Dermis blood vessel endothelial cell (primary cell): ENCODE data around the gene HECTD3. TPM values are rescaled to one million over a fixed set of nuclear protein-coding genes. Genes with fewer than 3 reads are reported as not detected.

Source experiments
- DNase-seq: peaks from one replicate; pipeline ENCODE4 v3.0.0; 2010
- total RNA-seq: library from RNA; depleted of rRNA; stranded (reverse); fragments of >200 nt; gene quantifications from 2 replicates; pipeline ENCODE4 v1.2.3, GENCODE V29; 2014

Gene HECTD3
- total RNA-seq, result 32.2 and 54.8 TPM in 2 replicates

- peak; percentile 82 for DNase-seq
These were observed at the start of gene HECTD3 for GRCh38 chr1:45010855-45011811. Gene HECTD3, minus strand, starts transcription at chr1:45011324. Its CDS starts 67 bp downstream, at chr1:45011257.

GRCh38 chr1:45059829-45060228 is 48.7 kb upstream of the HECTD3 start:
- no peak for DNase-seq

GRCh38 chr1:45057542-45057941 is 46.4 kb upstream of the HECTD3 start:
- no peak for DNase-seq

DNA sequence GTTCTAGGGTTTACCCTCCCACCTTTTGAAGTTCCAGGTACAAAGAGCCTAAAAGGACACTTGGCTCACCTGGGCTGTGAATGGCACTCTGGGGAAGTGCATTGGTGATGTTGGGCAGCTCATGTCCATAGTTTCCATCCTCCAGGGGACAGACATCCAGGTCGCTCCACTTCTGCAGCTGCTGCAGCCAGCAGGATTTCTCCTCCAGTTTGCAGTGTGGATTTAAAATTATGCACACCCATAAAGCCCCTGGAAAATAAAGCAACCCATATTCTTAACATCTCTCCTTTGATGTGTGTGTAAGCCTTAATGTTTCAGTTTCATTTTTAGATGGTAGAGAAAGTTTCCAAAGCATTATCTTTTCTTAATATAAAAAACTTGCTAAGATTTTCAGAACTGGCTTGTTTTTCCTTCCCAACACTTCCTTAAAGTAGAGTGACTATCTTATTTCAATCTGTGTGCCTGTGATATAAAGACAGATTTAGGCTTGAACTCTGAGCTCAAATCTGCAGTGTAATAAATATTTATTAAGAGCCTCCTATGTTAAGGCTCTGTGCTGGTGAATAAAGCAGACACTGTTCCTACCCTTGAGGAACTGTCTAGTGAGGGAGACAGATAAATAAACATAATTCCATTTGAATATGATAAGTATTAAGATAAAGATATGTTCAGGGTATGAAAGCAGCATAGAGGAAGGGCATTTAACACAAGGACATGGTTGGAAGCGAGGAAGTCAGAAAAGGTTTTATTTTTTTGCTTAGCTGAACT is 40.1 kb upstream of the HECTD3 start:
- DNase-seq, result no peak

DNA sequence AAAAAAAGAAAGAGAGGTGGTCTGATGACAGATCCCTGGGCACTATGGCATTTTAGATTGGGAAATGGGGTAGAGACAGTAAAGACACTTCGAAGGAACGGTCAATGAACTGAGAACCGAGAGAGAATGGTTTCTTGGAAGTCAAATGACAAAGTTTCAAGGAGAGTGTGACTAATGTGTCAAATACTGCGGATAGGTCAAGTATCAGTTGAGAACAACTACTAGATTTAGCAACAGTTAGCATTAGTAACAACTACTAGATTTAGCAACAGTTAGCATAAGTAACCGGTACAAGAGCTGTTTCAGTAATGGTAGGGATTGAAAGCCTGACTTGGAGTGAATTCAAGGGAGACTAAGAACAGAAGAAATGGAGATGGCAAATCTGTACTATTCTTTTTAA is 35.9 kb upstream of the HECTD3 start:
- DNase-seq, result no peak

DNA sequence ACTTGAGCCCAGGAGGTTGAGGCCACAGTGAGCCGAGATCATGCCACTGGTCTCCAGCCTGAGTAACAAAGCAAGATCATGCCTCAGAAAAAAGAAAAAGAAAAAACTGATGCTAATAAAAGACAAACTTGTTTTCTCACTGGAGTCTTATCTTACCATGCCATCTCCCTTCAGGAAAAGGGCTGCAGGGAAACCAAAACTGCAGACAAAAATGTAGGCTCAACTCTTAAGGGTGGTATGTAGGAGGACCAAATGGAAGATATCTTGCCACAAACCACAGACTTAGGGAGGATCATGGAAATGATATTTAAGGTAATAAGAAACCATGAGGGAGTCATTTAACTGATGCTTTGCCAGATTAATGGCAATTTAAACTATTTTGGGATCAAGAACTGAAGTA is 33.8 kb upstream of the HECTD3 start:
- no peak for DNase-seq

GRCh38 chr1:45043094-45043493 is 32.0 kb upstream of the HECTD3 start:
- no peak for DNase-seq

DNA sequence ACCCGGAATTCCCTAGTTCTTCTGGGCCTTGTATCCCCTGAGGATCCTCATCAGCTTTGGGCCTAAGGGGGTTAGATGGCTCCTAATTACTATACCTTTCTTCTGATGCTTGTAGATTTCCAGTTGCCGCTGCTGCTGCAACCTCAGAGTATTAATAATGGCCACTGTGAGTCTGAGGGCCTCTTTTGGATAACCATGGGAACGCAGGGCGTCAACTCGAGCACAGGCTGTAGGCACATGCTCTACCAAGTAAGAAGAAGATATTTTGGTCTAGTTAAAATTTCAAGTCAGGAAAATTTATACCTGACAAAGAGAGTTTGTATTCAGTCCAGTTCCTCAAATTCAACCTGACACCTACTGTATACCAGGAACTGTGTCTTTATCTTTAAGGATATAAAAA is 29.2 kb upstream of the HECTD3 start:
- no peak for DNase-seq

- DNase-seq, result no peak
These were observed 27.7 kb upstream of the HECTD3 start for GRCh38 chr1:45038661-45039364.

GRCh38 chr1:45038240-45038639 is 27.1 kb upstream of the HECTD3 start:
- no peak for DNase-seq

DNA sequence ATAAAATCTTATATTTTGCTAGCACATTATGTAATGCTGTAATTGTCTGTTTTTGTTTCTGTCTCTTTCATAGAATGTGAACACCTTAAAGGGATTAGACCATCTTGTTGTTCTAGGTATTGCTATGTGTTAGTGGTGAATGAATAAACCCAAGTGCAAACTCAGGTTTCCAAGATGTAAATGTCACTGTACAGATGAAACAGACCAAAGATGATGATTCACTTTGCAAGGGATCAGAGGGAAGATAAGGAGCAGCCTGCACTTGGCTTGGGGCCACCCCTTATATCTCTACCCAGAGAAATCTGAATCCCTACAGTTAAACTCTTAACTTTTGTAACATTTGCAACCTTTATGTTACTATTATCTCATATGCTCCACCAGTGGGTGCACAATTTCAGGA is 26.3 kb upstream of the HECTD3 start:
- DNase-seq, result no peak

DNA sequence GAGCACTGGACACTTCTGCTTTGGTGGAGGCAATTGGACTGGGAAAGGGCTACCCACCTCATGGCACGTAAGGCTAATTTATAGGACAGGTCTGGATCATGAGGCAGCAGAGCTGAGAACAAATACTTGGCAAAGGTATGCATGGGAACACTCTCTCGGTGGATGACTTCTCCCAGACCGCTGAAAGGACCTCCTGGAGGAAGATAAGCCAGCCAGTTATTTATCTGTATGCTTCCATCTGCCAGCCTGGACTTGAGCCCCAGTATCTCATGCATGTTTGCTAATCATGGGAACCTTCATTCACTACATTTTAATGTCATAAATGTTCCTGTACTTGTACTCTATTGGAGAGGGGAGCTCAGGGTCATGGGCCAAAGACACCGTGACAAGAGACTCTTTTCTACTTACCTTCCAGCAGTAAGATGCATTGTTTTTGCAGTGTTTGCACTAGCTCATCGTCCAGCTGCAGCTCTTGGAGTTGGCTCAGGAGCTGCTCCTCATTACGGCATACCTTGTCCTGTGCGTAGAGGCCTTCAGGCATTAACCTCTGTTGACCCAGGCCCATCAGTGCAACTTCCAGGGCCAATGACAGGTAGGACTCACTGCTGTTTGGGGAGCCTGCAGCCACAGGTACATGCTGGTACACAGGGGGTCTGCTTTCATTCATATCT is 24.6 kb upstream of the HECTD3 start:
- DNase-seq, result no peak

GRCh38 chr1:45033356-45033755 is 22.2 kb upstream of the HECTD3 start:
- no peak for DNase-seq

GRCh38 chr1:45032837-45033236 is 21.7 kb upstream of the HECTD3 start:
- DNase-seq, result no peak

DNA sequence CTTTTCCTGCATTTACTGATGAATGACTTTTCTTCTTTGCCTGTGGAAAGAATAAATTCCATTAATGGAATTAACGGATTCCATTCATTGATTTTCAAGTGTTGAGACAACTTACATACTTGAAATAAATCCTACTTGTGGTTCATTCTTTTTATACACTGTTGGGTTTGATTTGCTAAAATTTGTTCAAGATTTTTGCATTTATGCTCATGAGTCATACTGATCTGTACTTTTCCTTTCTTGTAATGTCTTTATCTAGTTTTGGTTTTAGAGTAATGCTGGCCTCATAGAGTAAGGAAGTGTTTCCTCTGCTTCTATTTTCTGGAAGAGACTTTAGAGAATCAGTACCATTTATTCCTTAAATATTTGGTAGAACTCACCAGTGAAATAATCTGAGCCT is 15.3 kb upstream of the HECTD3 start:
- DNase-seq, result no peak

DNA sequence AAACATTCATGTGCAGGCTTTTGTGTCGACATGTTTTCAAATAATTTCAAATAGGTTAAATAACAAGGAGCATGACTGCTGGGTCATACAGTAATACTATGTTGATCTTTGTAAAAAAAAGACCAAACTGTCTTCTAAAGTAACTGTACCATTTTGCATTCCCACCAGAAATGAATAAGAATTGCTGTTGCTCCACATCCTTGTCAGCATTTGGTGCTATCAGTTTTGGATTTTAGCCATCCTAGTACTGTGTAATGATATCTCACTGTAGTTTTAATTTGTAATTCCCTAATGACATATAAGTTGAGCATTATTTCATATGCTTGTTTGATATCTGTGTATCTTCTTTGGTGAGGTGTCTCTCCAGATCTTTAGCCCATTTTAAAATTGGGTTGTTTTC is 12.5 kb upstream of the HECTD3 start:
- no peak for DNase-seq

- peak; percentile 85 for DNase-seq
These were observed 7.6 kb upstream of the HECTD3 start for GRCh38 chr1:45018599-45019230.

GRCh38 chr1:45016767-45017166 is 5.6 kb upstream of the HECTD3 start:
- DNase-seq, result no peak

DNA sequence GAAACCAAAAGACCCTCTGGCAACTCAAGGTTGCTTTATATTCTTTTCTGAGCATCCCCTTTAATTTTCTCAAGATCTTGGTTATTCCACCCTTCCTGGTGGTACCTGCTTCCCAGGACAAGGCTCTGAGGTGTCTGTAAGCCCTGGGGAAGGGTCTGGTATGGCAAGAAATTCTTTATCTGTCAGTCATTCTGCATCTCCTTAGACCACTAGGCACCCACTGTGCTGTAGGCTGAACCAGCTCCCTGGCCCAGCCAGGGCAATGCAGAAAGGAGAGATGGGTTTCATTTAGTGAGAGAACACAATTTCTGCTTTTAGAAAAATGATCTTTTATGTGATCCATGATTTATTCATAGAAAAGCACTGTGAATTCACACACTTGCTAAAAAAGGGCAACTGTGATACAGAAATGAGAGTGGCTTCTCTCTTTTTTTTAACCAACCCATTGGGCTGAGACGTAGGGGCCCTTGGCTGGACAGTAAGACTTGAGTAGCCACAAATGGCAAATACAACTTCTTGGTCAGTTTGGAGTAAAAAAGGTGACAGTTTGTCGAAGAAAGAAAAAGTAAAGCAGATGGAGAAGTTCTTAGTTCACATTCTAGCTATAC is 5.1 kb upstream of the HECTD3 start:
- no peak for DNase-seq

- no peak for DNase-seq
These were observed 4.6 kb upstream of the HECTD3 start for GRCh38 chr1:45015683-45016082.

DNA sequence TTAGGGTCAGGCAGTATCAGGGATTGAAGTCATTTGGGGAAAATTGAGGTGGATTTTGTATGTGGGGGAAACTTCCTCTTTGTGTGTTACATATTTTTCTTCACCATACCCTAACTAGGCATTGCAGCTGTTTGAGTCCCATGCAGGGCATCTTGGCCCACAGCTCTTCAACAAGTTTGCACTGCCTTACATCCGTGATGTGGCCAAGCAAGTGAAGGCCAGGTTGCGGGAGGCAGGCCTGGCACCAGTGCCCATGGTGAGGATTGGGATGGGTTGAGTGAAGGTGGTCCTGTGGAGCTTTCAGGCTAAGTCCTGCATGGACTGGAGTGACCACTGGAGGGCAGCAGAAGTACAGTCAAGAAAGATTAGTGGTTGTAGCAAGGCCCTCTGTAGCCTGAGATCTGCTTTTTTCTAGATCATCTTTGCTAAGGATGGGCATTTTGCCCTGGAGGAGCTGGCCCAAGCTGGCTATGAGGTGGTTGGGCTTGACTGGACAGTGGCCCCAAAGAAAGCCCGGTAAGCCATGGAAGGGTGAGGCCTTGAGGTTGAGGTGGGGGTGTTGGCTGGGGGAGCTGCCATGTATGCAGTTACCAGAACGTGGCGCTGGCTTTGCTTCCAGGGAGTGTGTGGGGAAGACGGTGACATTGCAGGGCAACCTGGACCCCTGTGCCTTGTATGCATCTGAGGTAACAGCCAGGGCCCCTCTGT is 3.4 kb upstream of the HECTD3 start:
- DNase-seq, result peak; percentile 94
